ENCODE results near the gene NAA60. TPM values are rescaled to one million over a fixed set of nuclear protein-coding genes. Genes with fewer than 3 reads are reported as not detected.
"Not testable (repeated sequence)": the region's sequence is repeated elsewhere in the genome, so short reads cannot be mapped to it uniquely, and the experiment has no call there.

Gene NAA60
- total RNA-seq, 1 donor from 2014 or later: 11.8 TPM

DNA sequence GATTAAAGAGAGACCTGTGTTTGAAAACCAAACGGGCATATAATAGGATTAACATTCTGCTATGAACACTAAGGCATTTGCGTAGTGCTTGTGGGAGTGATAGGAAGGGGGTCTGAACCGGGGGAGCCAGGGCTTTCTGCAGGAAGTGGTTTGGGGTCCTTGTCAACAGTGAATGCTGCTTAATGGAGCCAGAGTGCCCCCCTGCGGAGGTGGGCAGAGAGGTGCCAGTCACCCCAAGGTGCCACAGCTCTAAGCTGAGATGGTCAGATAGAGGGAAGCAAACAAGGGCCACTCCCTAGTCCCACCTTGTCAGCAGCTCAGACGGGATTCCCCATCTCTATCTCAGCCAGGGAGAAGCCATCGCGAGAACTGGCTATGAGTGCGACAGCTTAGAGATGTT lies 17.7 kb downstream of the NAA60 start:
- DNase-seq (ENCODE audit: low read depth, low spot score): no peak

- DNase-seq (ENCODE audit: low read depth, low spot score): no peak
Measured at GRCh38 chr16:3465301-3465700, 21.8 kb downstream of the NAA60 start.

DNA sequence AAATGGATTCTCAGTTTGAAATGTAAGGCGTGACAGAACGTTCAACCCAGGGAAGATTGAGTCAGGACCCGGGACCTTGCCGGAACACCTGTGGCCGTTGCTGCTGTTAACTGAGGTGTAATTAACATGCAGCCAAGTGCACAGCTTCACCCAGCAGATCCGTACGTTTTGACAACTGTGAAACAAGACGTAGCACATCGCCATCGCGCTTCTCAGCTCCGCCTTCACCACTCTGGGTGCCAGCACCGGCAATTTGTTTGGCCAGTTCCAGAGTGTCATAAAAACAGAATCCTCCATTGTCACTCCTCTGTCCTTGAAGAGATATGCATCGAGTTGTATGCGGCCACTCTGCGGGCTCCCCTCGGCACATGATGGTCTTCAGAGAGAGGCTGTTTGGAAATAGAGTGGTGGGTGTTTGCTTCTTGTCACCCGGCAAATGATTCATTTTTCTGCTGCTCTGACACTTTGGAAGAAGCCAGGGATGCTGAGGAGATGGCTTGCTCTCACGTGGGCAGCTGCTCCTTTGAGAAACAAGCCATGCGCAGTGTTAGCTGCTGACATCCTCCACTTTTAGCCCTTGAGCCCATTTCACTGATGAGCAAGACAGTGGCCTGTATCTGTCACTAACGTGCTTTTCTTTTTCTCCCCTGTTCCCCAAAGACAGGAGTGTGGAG lies 22.6 kb downstream of the NAA60 start:
- DNase-seq (ENCODE audit: low read depth, low spot score): no peak

GRCh38 chr16:3467182-3467581 lies 23.7 kb downstream of the NAA60 start:
- no peak for DNase-seq (ENCODE audit: low read depth, low spot score)

DNA sequence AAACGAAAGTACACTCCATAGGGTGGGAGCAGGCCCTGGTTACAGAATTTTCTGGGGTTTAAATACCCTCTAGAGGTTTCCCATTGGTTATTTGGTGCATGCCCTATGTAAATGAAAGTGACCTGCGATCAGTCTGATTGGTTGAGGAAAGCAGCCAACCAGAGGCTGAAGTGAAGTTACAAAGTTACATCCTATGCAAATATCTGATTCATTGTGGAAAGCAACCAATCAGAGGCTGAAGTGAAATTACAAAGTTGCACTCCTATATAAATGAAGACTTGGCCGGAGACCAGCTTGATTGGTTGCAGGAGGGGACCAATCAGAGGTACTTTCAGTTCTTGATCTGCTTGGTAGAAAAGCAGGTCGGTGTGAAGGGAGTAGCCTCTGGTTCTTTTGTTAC lies 24.4 kb downstream of the NAA60 start:
- no peak for DNase-seq (ENCODE audit: low read depth, low spot score)

DNA sequence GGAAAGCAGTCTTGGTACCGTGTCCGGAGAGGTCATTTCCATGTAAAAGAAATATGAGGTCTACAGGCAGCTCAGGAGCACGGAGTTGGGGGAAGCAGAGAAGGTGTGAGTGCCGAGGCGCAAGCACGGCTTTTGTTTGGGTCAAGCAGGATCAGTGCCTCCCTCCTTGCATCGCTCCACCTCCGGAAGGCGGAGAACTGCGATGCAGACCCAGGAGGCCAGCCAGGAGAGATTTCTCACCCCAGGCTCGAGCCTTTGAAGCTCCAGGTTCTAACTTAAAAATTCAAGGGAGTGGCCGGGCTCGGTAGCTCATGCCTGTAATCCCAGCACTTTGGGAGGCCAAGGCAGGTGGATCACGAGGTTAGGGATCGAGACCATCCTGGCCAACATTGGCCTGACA lies 25.0 kb downstream of the NAA60 start:
- no peak for DNase-seq (ENCODE audit: low read depth, low spot score)

DNA sequence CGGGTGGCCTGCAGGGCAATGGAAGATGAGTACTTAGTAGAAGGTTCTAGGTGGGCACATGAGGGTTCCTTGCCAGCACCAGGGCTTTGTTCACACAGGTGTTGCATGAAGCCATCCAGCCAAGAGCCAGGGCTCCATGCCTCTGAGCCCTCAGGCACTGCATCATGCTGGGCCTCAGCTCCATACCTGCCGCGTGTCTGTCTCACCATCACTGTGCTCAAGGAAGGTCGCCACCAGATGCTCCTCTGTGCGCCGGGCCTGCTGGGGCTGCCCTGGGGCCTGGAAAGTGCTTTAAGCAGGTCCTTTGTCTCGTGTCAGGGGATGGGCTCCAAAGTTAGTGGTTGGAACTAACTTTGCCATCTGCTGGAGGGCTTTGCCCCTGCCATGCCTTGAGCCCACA lies 26.3 kb downstream of the NAA60 start:
- DNase-seq (ENCODE audit: low read depth, low spot score): no peak

- DNase-seq (ENCODE audit: low read depth, low spot score): no peak
Measured at GRCh38 chr16:3470723-3471122, 27.2 kb downstream of the NAA60 start.

DNA sequence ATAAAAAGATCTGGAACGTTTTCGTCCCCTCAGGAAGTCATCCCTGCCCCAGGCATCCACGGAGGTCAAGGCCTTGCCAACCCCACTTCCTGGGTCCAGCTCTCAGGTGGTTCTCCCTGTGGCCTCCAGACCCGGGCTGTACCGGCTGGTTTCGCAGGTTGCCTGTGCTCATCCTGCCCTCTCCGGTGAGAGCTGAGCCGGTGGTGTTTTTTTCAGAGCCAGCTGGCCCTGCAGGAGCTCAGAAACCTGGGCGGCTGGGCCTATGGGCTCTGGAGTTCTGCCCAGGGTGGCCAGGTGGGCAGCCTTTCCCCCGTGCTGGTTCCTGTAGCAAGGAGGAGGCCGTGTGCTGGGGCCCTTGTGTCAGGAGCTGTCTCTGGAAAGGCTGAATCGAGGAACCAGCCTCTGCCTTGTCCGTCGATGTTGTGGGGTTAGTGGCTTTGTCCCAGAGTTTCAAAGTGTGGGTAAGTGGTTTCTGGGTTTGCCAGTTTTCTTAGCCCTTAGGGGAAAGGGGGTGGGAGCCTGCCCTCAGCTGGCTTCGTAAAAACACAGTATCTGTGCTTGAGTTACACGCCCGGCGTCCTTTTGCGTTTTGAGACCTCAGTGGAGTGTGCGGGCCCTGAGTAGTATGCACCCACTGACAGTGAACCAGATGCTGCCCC lies 28.2 kb downstream of the NAA60 start:
- DNase-seq (ENCODE audit: low read depth, low spot score): no peak

GRCh38 chr16:3472878-3473595 lies 29.6 kb downstream of the NAA60 start:
- DNase-seq (ENCODE audit: low read depth, low spot score): no peak

DNA sequence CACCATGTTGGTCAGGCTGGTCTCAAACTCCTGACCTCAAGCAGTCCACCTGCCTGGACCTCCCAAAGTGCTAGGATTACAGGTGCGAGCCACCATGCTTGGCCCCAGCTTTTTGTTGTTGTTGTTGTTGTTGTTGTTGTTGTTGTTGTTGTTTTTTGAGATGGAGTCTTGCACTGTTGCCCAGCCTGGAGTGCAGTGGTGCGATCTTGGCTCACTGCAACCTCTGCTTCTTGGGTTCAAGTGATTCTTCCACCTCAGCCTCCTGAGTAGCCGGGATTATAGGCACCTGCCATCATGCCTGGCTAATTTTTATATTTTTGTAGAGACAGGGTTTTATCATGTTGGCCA lies 30.1 kb downstream of the NAA60 start:
- DNase-seq (ENCODE audit: low read depth, low spot score): not testable (repeated sequence)

DNA sequence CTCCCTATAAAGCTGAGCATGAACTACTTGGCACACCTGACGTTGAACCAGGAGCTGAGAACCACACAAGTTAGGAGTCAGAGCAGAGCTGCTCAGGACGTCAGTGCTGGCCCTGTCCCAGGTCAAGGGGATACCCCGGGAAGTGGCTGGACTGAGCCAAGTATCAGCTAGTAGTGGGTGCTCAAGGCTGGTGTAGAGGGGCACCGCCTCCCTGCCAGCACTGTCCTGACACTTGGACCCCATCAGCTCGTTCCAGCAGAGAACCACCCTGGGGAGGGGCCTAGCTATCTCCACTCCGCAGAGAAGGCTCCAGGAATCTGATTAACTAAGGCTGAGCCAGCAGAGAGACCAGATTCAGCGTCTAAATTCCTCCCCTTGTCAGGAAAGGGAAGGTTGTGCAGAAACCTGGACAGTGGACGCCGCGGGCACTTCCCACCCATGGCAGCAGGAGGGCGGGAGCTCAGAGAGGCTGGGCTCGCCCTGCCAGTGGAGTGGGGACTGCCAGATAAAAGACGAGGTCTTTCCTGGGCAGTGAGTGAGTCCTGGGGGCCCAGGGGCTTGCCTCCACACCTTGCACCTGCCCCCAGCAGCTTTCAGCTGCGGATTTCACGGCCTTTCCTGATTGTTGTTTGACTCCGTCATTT lies 30.8 kb downstream of the NAA60 start:
- DNase-seq (ENCODE audit: low read depth, low spot score): no peak

DNA sequence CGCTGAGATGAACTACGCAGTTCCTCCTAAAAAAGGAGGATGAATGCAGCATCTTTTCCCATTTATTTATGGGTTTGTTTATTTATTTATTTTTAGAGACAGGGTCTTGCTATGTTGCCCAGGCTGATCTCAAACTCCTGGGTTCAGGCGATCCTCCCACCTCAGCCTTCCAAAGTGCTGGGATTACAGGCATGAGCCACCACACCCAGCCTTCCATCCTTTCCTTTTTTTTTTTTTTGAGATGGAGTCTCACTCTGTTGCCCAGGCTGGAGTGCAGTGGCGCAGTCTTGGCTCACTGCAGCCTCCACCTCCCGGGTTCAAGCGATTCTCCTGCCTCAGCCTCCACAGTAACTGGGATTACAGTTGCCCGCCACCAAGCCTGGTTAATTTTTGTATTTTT lies 31.4 kb downstream of the NAA60 start:
- DNase-seq (ENCODE audit: low read depth, low spot score): not testable (repeated sequence)

- DNase-seq (ENCODE audit: low read depth, low spot score): no peak
Measured at GRCh38 chr16:3475604-3476375, 32.3 kb downstream of the NAA60 start.

DNA sequence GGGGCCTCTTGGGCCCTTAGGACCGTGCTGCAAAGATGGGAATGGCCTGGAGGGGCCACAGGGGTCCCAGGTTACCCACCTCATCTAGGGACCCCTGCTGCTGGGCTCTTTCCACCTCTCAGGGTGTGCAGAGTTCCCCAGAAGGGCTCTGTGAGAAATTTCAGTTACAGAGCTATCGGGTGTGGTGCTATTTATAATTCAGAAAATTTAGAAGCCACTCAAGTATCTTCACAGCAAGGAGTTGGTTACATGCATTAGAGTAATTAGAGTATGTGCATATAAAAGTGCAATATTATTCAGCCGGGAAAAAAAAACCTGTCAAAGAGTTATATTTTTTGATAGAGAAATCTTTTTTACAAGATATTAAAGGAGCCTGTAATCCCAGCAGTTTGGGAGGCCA lies 32.9 kb downstream of the NAA60 start:
- no peak for DNase-seq (ENCODE audit: low read depth, low spot score)

GRCh38 chr16:3478242-3478925 lies 34.9 kb downstream of the NAA60 start:
- no peak for DNase-seq (ENCODE audit: low read depth, low spot score)

DNA sequence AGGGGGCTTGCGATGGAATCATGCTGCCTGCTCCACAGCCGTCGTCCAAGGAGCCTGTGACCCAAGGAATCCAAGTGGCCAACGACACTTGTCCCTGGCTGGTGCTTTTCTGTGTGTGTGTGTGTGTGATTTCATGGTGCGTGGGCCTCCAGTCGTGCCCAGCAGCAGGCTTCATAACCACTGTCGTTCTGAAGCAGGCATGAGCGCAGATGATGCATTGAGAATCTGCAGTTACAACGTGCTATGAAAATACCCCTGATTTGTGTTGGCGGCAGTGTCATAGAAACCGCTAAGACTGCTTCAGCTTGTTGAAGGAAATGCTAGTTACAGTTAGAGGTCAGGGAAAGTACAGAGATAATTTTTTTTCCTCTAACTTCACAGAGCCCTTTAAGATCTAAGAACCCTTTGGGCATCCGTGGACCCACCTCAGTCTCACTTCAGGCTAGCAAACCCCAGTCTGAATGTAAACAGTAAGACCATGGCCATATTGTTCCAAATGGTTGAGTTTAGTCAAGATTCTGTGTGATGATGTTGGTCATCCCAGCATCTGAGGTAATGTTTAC lies 36.3 kb downstream of the NAA60 start:
- no peak for DNase-seq (ENCODE audit: low read depth, low spot score)

GRCh38 chr16:3480901-3481695 lies 37.6 kb downstream of the NAA60 start:
- no peak for DNase-seq (ENCODE audit: low read depth, low spot score)

DNA sequence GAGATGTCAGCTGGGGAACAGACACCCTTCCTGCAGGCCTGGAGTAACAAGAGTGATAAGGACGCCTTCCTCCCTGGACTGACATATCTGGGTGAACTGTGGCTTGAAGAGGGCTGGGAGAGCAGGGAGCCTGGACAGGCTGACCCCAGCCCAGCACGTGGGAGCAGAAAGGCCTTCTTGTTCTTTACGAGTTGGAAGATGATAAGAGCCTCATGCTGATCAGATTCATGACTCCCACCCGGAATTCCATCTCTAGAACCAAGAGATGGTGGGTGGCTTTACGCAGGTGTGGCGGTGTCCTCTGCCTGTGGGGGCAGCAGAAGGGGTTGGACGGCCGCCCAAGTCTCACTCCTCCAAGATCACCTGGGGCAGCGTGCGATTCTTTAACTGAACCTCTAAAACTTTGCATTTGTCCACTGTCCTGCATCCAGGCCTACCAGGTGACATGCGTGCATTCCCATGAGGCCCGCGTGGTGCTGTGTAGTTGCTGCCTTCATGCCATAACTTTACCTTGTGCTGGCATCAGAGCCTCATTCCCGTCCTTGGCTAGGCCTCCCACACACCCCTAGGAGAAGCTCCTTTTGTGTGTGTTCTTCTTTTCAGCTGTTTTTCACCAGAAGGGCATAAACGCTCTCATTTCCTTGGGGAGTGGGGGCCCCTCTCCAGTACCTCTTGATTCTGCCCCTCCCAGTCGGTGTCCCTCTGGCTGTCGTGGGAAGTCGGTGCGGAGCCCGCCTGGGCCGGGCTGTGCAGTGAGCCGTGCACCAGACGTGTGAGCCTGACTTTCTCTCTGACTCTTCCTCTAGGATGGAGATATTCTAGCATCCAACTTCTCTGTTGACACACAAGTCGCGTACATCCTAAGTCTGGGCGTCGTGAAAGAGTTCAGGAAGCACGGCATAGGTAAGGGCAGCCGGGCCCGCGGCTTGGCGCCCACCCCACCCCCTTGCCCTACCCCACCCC lies 38.5 kb downstream of the NAA60 start:
- no peak for DNase-seq (ENCODE audit: low read depth, low spot score)

Data from pulmonary artery endothelial cell (primary cell).